Eye (tissue), 1 donor: ENCODE measurements around the gene SELENOO.
"Not testable (repeated sequence)": the region's sequence is repeated elsewhere in the genome, so short reads cannot be mapped to it uniquely, and the experiment has no call there.

Experiments used
- DNase-seq: peaks from one replicate; pipeline ENCODE4 v3.0.0-alpha.2; 2015

SELENOO gene

DNA sequence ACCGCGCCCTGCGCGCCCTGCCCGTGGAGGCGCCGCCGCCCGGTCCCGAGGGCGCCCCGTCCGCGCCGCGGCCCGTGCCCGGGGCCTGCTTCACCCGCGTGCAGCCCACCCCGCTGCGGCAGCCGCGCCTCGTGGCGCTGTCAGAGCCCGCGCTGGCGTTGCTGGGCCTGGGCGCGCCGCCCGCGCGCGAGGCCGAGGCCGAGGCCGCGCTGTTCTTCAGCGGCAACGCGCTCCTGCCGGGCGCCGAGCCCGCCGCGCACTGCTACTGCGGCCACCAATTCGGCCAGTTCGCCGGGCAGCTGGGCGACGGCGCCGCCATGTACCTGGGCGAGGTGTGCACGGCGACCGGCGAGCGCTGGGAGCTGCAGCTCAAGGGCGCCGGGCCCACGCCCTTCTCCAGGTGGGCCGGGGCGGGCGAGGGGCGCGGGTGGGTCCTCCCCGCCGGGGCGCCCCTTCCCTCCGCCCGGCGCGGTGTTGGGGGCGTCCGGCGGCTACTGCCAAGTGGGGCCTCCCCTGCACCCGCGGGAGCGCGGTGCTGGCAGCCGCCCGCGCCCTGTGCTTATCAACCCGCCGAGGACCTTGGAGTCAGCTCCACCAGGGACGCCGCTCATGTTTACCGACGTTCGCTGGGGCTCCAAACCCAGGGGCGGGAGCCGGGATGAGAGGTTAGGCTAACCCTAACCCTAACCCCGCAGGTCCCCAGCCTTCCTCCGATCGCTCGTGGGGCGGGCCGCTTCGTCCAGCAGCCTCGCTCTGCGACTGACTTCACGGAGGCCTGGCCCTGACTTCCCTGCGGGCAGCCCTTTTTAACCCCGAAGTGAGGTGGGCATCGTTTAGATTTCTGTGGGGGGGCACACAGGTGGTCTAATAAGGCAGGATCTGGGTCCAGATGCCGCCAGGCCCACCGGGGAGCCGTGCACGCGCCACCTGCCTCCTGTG is 649 bp downstream of the SELENOO start:
- DNase-seq: no peak

- DNase-seq: no peak
Observed at GRCh38 chr22:50202130-50202666, 1.4 kb downstream of the SELENOO start.

DNA sequence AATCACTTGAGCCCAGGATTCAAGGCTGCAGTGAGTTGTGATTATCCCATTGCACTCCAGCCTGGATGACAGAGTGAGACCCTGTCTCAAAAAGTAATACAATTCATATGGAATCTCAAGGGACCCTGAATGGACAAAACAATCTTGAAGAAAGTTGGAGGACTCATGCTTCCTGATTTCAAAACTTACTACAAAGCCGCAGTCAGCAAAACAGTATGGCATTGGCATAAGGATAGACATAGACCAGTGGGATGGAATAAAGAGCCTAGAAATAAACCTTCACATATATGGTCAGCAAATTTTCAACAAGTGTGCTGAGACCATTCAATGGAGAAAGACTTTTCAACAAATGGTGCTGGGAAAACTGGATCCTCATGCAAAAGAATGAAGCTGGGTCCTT is 2.5 kb downstream of the SELENOO start:
- DNase-seq: no peak

- no peak for DNase-seq
Observed at GRCh38 chr22:50204571-50204970, 3.8 kb downstream of the SELENOO start.

GRCh38 chr22:50204998-50205397 is 4.2 kb downstream of the SELENOO start:
- DNase-seq: not testable (repeated sequence)

DNA sequence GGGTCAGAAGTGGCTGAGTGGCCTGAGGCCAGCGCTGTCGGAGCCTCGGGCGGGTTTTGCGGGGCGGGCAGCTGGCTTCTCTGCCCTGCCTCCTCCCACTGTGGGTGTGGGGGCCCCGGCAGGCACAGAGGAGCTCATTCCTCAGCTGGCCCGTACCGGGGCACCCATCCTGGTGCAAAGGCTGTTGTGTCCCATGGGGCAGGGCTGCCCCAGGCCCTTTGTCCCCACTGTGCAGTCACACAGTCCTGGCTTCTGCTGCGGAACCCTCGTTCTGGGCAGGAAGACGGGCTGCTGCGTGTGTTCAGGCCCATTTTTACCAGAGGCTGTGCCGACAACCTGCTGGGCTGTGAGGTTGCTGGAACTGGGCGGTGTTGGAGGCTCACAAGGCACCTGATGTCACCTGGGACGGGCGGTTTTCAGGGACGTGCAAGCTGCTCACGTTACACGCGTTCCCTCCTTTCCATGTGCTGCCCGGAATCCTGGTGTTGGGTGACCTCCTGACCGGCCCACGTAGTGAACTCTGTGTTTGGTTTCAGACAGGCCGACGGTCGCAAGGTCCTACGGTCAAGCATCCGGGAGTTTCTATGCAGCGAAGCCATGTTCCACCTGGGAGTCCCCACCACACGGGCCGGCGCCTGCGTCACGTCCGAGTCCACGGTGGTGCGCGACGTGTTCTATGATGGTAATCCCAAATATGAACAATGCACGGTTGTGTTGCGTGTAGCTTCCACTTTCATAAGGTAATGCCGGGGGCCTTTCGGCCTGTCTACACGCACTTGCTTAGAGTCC is 5.2 kb downstream of the SELENOO start:
- no peak for DNase-seq

DNA sequence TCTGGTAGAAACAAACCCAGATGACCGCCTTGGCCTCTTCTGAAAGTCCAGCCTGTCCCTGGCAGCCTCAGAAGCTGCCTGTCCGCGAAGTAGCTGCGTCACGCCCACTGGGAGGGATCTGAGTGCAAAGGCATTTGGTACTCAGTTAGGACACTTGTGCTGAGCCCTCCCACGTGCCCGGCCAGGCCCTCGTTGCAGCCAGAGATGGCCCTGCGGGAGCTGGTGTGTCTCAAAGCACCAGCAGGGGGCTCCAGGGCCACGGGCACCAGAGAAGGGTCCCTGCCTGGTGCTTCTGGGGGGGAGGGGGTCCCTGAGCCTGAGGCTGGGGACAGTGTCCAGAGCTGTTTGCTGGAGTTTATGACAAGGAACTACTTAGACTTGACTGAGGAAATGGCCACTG is 5.8 kb downstream of the SELENOO start:
- no peak for DNase-seq

GRCh38 chr22:50207383-50208140 is 6.8 kb downstream of the SELENOO start:
- no peak for DNase-seq

DNA sequence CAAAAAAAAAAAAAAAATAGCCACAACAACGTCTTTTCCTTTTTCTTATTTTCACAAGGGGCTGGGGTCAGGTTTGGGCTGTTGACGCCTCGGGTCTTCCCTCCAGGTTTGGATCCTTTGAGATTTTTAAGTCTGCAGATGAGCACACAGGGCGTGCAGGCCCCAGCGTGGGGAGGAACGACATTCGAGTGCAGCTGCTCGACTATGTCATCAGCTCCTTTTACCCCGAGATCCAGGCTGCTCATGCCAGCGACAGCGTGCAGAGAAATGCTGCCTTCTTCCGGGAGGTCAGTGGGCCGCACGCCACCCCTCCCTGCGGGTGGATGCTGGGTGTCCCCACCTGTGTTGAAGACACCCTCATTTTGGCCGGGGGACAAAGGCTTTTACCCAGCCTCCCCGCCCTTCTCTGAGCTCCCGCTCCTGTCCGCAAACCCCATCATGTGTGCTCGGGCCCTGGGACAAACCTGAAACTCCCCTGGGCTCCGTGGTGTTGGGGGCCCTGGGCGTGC is 7.7 kb downstream of the SELENOO start:
- DNase-seq: no peak

DNA sequence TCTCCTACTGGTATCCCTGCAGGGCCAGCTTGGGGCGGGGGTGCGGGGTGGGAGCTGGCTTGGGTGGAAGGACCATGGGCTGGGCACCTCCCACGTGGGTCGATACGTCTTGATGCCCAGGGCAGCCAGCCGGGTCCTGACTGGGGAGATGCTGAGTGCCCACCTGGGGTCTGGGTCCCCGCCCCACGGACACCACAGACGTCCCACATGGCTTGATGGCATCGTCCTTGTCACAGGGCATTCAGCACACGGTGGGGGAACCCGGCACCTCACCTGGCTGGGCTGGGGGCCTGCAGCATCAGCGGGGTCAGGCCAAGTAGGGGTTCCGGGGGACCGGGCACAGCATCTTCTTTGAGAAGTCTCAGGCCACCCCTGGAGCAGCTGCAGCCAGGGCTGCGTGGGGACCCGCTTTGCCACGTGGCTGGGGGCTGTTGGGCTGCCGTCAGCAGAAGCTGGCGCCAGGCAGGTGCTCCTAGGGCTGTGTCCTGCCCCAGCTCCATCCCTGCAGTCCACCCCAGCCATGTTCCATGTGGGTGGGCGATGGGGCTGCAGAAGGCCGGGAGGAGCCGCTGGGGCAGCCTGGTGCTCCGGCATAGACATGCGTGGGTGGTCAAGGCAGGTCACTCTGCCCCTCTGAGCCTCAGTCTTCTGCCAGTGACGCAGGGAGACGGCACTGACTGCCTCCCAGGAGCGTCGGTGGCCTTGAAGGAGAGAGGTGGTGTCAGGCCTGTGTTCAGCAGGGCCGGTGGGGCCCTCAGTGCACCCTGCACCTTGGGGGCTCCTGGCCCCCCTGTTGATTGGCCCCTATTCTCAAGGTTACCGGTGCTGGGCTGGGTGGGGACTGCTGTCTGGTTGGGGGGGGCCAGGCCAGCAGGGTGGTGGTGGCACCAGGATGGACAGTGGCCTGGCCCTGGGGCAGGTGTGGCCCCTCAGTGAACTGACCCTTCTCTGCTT is 8.4 kb downstream of the SELENOO start:
- DNase-seq: no peak

GRCh38 chr22:50209893-50210292 is 9.1 kb downstream of the SELENOO start:
- DNase-seq: peak; percentile 84

GRCh38 chr22:50210378-50211139 is 9.7 kb downstream of the SELENOO start:
- no peak for DNase-seq

- no peak for DNase-seq
Observed at GRCh38 chr22:50211147-50211546, 10.3 kb downstream of the SELENOO start.

- DNase-seq: no peak
Observed at GRCh38 chr22:50213263-50213662, 12.5 kb downstream of the SELENOO start.

DNA sequence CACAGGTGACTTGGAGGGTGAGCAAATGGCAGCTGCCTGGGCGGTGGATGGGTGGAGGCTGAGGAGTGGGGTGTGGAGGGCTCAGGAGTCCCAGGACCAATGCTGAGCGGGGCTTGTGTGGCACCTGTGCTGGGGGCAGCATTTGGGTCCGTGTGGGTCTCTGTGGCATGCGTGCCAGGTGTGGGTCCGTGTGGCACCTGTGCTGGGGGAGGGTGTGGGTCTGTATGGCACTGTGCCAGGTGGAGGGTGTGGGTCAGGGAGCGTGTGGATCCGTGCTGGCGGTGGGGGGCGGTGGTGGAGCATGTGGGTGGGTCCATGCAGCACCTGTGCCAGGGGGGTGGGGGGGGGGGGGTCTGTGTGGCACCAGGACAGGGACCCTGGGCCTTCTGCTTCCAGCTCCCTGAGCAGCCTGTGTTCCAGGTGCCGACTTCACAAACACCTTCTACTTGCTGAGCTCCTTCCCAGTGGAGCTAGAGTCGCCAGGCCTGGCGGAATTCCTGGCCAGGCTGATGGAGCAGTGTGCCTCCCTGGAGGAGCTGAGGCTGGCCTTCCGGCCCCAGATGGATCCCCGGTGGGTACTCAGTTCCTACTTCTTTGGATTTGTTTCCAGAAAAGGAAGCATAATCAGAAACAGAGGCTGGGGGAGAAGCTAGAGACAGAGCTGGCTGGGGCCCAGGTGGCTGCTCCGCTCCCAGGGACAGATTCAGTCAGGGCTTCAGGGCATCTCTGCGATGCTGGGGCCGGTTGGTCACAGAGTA is 14.7 kb downstream of the SELENOO start:
- DNase-seq: no peak

DNA sequence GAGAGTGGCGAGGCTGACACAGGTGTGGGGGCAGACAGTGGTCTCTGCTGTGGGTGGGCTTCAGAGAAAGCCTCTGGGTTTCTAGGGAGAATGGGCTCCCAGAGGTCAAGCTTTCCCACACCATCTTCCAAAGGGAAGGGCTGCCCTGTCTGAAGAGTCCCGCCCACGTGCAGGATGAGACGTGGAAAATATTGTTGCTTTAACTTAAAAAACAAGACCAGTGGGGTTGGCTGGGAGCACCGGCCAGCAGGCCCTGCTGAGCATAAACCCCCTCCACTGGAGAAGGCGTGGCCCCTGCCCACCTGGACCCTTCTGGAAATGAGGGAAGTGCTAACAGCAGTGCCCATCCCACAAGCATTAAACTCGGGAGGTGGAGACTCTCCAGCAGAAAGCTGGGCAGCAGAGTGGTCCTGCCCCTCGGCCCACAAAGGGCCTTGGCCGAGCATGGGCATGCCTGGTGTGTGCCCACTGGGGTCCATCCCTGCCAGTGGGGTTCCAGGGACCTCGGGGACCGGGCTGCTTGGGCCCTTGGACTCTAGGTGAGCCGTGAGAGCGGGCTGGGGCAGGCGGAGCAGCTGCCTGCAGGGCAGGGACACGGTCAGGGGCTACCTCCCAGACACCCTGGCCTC is 15.4 kb downstream of the SELENOO start:
- DNase-seq: no peak

DNA sequence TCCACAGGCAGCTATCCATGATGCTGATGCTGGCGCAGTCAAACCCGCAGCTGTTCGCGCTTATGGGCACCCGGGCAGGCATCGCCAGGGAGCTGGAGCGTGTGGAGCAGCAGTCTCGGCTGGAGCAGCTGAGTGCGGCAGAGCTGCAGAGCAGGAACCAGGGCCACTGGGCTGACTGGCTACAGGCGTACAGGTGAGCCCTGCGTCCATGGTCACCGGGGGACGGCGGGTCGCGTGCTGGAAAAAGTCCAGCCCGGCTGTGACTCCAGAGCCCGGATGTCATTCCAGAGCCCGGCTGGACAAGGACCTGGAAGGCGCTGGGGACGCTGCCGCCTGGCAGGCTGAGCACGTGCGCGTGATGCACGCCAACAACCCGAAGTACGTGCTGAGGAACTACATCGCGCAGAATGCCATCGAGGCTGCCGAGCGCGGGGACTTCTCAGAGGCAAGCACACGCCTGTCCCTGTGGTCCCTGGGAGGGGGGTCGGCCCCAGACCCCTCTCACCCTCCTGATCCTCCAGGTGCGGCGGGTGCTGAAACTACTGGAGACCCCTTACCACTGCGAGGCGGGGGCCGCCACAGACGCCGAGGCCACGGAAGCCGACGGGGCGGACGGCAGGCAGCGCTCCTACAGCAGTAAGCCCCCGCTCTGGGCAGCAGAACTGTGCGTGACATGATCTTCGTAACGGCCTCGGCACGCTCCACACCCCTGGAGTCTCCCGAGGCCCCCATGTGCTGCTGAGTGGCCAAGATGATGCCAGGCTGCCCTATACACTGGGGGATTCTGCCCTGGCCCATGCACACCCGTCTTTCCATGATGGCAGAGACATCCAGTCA is 16.1 kb downstream of the SELENOO start:
- no peak for DNase-seq

- no peak for DNase-seq
Observed at GRCh38 chr22:50217543-50218152, 16.8 kb downstream of the SELENOO start.
